K562 (cell line): ENCODE measurements around the gene CPTP. TPM values are rescaled to one million over a fixed set of nuclear protein-coding genes. Genes with fewer than 3 reads are reported as not detected.

Source experiments
- CCNT2 ChIP-seq: IDR thresholded peaks from 2 replicates; pipeline ENCODE4 v1.6.1; 2011; ENCODE audit warnings: borderline replicate concordance, low read depth, mild to moderate bottlenecking, moderate library complexity, mixed read lengths, low read length; ENCODE audit not compliant: insufficient read length; ENCODE audit errors: extremely low read depth
- CHD4 ChIP-seq: fragments of 200-600 bp; sonication (generic); IDR thresholded peaks from 3 replicates; pipeline ENCODE4 v1.6.1; 2012; ENCODE audit warnings: low read depth, mild to moderate bottlenecking, mixed read lengths, low read length, inconsistent platforms; ENCODE audit not compliant: insufficient read depth, insufficient replicate concordance, poor library complexity, severe bottlenecking
- HMGN3 ChIP-seq: IDR thresholded peaks from 2 replicates; pipeline ENCODE4 v1.6.1; 2011; ENCODE audit warnings: borderline replicate concordance, low read depth, mild to moderate bottlenecking, mixed read lengths, low read length; ENCODE audit not compliant: insufficient read length; ENCODE audit errors: extremely low read depth
- KDM5B ChIP-seq: fragments of 200-600 bp; sonication (generic); IDR thresholded peaks from 2 replicates; pipeline ENCODE4 v1.6.1; 2012; ENCODE audit warnings: low read depth, mild to moderate bottlenecking, moderate library complexity, low read length, control low read depth, inconsistent platforms; ENCODE audit not compliant: insufficient replicate concordance
- SNIP1 ChIP-seq: fragments of 450-650 bp; IDR thresholded peaks from 2 replicates; pipeline ENCODE4 v1.7.1; 2017; ENCODE audit warnings: low read depth, mild to moderate bottlenecking
- ZNF584 ChIP-seq: fragments of 200-800 bp; sonication (Bioruptor generic); IDR thresholded peaks from 2 replicates; pipeline ENCODE4 v1.6.1; 2016; ENCODE audit warnings: low read depth, mild to moderate bottlenecking, missing genetic modification characterization, missing compliant biosample characterization
- polyA plus RNA-seq, 8 experiments: library from polyadenylated mRNA; depleted of rRNA in 4 of 8; stranded (reverse) in 5 of 8; unstranded in 3 of 8; fragments of >200 nt; fragmentation: Nextera tagmentation in 2 of 8; fragmentation: Illumina TruSeq in 1 of 8; extraction: Ambion mirVana in 2 of 8; extraction: Trizol in 1 of 8; gene quantifications; 2 replicates each; pipeline versions ENCODE4 v1.2.1 to v1.2.3, GENCODE V29; 2011 to 2014; ENCODE audit warnings: inconsistent platforms in 1 of 8, missing spikeins in 1 of 8
- total RNA-seq, 7 experiments: library from RNA; depleted of rRNA in 6 of 7; stranded (reverse); fragments of >200 nt in 6 of 7; fragmentation: Illumina TruSeq in 2 of 7; extraction: Trizol in 2 of 7; gene quantifications; 2 replicates each; pipeline versions ENCODE4 v1.2.1 to v1.2.3, GENCODE V29; 2011 to 2021; ENCODE audit warnings: low replicate concordance in 1 of 7
- TF ChIP-seq, protein P1 (sequence below), 2 experiments: fragments of 450-650 bp; formaldehyde crosslinking in 1 of 2; IDR thresholded peaks; 2 replicates each; pipeline versions ENCODE4 v1.4.0 to v1.6.1; 2014 to 2020; ENCODE audit warnings: mild to moderate bottlenecking in 2 of 2, borderline replicate concordance in 1 of 2, low read depth in 1 of 2
- TF ChIP-seq, protein P2 (sequence below), 2 experiments: fragments of 450-650 bp; conservative IDR thresholded peaks; 2 replicates each; pipeline ENCODE4 v1.6.1; 2017; ENCODE audit warnings: mild to moderate bottlenecking in 2 of 2, moderate library complexity in 2 of 2
- TF ChIP-seq, protein P3 (sequence below), 3 experiments: fragments of 200-800 bp in 1 of 3; fragments of 250-450 bp in 1 of 3; fragments of 450-650 bp in 1 of 3; sonication (Bioruptor Pico) in 1 of 3; sonication (Bioruptor generic) in 1 of 3; formaldehyde crosslinking in 1 of 3; IDR thresholded peaks; 2 replicates each; pipeline versions ENCODE4 v1.6.1 to v1.8.0; 2016 to 2022; ENCODE audit warnings: mild to moderate bottlenecking in 2 of 3, missing genetic modification characterization in 2 of 3, missing compliant biosample characterization in 1 of 3, moderate library complexity in 1 of 3

The CPTP gene
- total and polyA plus RNA-seq, 9 of the 15 experiments (the other 6 are each of a cell fraction or from before 2014, with no cell fraction given), result 0.11 to 25.8 (median 3.5) TPM

DNA sequence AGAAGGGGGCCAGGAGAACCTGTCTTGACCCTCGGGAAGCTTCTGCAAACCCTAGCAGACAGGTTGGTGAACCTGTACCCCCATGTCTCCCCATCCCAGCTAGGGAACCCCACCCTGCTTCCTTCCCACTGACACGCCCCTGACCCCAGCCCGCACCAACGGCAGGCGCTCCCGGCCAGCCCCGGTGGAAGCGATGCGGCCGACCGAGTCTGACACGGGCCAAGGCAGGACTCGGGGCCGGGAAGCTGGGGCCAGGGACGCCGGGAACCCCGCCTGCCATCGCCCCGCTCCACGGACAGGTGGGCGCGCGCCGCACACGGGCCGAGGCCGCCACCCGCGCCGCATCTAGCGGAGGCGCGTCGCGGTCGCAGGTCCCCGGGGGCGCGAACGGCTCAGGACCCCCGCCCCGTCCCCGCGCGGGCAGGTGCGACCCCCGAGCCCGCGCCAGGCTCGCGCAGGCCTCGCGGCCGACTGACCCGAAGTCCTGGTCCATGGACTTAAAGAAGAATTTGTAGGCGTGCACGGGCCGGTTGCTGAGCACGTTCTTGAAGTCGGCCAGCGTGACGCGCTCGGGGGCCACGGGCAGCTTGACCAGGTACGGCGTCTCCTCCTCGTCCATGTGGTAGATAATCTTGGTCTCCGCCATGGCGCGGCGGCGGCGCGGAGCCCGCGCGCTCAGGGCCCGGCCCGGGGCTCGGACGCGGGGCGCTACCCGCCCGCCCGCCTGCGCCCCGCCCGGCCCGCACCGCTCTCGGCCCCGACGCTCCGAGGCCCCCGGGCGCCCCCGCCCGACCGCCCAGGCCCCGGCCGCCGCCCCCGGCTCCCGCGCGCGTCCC lies 24.0 kb downstream of the CPTP start (continued):
- TF ChIP-seq, protein P1, sequence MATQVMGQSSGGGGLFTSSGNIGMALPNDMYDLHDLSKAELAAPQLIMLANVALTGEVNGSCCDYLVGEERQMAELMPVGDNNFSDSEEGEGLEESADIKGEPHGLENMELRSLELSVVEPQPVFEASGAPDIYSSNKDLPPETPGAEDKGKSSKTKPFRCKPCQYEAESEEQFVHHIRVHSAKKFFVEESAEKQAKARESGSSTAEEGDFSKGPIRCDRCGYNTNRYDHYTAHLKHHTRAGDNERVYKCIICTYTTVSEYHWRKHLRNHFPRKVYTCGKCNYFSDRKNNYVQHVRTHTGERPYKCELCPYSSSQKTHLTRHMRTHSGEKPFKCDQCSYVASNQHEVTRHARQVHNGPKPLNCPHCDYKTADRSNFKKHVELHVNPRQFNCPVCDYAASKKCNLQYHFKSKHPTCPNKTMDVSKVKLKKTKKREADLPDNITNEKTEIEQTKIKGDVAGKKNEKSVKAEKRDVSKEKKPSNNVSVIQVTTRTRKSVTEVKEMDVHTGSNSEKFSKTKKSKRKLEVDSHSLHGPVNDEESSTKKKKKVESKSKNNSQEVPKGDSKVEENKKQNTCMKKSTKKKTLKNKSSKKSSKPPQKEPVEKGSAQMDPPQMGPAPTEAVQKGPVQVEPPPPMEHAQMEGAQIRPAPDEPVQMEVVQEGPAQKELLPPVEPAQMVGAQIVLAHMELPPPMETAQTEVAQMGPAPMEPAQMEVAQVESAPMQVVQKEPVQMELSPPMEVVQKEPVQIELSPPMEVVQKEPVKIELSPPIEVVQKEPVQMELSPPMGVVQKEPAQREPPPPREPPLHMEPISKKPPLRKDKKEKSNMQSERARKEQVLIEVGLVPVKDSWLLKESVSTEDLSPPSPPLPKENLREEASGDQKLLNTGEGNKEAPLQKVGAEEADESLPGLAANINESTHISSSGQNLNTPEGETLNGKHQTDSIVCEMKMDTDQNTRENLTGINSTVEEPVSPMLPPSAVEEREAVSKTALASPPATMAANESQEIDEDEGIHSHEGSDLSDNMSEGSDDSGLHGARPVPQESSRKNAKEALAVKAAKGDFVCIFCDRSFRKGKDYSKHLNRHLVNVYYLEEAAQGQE (IDR thresholded peaks at IDR 0.05; ENCODE audit: borderline replicate concordance), result no peak
- TF ChIP-seq, protein P1 (CRISPR knock-in tag; IDR thresholded peaks at IDR 0.05; ENCODE audit: low read depth), result peak; percentile 50; the same call in 1 of the 2 replicates
- TF ChIP-seq HMGN3 (peak; percentile 31), ZNF584 (CRISPR knock-in tag) (no peak), KDM5B (peak; percentile 11), CCNT2 (peak; percentile 20), CHD4 (no peak), SNIP1 (no peak)
- TF ChIP-seq, protein P2, sequence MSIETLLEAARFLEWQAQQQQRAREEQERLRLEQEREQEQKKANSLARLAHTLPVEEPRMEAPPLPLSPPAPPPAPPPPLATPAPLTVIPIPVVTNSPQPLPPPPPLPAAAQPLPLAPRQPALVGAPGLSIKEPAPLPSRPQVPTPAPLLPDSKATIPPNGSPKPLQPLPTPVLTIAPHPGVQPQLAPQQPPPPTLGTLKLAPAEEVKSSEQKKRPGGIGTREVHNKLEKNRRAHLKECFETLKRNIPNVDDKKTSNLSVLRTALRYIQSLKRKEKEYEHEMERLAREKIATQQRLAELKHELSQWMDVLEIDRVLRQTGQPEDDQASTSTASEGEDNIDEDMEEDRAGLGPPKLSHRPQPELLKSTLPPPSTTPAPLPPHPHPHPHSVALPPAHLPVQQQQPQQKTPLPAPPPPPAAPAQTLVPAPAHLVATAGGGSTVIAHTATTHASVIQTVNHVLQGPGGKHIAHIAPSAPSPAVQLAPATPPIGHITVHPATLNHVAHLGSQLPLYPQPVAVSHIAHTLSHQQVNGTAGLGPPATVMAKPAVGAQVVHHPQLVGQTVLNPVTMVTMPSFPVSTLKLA (conservative IDR thresholded peaks at IDR 0.05), result peak in 1 of 2 experiments; percentile 29; a peak in 1 of 4 replicates
- TF ChIP-seq, protein P3, sequence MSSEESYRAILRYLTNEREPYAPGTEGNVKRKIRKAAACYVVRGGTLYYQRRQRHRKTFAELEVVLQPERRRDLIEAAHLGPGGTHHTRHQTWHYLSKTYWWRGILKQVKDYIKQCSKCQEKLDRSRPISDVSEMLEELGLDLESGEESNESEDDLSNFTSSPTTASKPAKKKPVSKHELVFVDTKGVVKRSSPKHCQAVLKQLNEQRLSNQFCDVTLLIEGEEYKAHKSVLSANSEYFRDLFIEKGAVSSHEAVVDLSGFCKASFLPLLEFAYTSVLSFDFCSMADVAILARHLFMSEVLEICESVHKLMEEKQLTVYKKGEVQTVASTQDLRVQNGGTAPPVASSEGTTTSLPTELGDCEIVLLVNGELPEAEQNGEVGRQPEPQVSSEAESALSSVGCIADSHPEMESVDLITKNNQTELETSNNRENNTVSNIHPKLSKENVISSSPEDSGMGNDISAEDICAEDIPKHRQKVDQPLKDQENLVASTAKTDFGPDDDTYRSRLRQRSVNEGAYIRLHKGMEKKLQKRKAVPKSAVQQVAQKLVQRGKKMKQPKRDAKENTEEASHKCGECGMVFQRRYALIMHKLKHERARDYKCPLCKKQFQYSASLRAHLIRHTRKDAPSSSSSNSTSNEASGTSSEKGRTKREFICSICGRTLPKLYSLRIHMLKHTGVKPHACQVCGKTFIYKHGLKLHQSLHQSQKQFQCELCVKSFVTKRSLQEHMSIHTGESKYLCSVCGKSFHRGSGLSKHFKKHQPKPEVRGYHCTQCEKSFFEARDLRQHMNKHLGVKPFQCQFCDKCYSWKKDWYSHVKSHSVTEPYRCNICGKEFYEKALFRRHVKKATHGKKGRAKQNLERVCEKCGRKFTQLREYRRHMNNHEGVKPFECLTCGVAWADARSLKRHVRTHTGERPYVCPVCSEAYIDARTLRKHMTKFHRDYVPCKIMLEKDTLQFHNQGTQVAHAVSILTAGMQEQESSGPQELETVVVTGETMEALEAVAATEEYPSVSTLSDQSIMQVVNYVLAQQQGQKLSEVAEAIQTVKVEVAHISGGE (CRISPR knock-in tag; IDR thresholded peaks at IDR 0.05), result no peak
